GM23338 (cell line): ENCODE measurements around the gene ADGRD2. TPM values are rescaled to one million over a fixed set of nuclear protein-coding genes. Genes with fewer than 3 reads are reported as not detected.

Experiments used
- ATAC-seq: fragments of 200-7000 bp; cut with Tn5 transposase; 3 replicates; pipeline ENCODE4 v1.9.1; 2020
- DNase-seq: peaks from one replicate; pipeline ENCODE4 v3.0.0-alpha.2; 2015; ENCODE audit warnings: low spot score
- H2AFZ ChIP-seq: fragments of 200-600 bp; sonication (generic); 2 replicates; pipeline ENCODE4 v1.8.0; 2016; ENCODE audit warnings: antibody characterized with exemption, mild to moderate bottlenecking, moderate library complexity
- H3F3A ChIP-seq: fragments of 200-600 bp; sonication (generic); replicated peaks from 2 replicates; pipeline ENCODE4 v1.8.0; 2017; ENCODE audit warnings: antibody characterized with exemption, mixed run types, low read depth
- H3K27ac ChIP-seq: fragments of 200-600 bp; sonication (generic); 2 replicates; pipeline ENCODE4 v1.6.1; 2016; ENCODE audit warnings: low read depth
- H3K27me3 ChIP-seq: fragments of 200-600 bp; sonication (generic); 2 replicates; pipeline ENCODE4 v1.8.0; 2016; ENCODE audit warnings: mild to moderate bottlenecking, mixed run types, moderate library complexity; ENCODE audit not compliant: insufficient read depth
- H3K36me3 ChIP-seq: fragments of 200-600 bp; sonication (generic); 2 replicates; pipeline ENCODE4 v1.8.0; 2016; ENCODE audit warnings: mild to moderate bottlenecking; ENCODE audit not compliant: insufficient read depth
- H3K4me1 ChIP-seq: fragments of 200-600 bp; sonication (generic); 2 replicates; pipeline ENCODE4 v1.8.0; 2016; ENCODE audit warnings: mild to moderate bottlenecking, moderate library complexity; ENCODE audit not compliant: insufficient read depth
- H3K4me2 ChIP-seq: fragments of 200-600 bp; sonication (generic); 2 replicates; pipeline ENCODE4 v1.7.1; 2017; ENCODE audit warnings: mixed run types
- H3K4me3 ChIP-seq: fragments of 200-600 bp; sonication (generic); 2 replicates; pipeline ENCODE4 v1.6.1; 2016; ENCODE audit warnings: mixed run types
- H3K79me2 ChIP-seq: fragments of 200-600 bp; sonication (generic); replicated peaks from 2 replicates; pipeline ENCODE4 v1.8.0; 2017; ENCODE audit warnings: mild to moderate bottlenecking; ENCODE audit not compliant: insufficient read depth
- H3K9me2 ChIP-seq: fragments of 200-600 bp; sonication (generic); 2 replicates; pipeline ENCODE4 v1.8.0; 2017; ENCODE audit not compliant: insufficient read depth
- H4K20me1 ChIP-seq: fragments of 200-600 bp; sonication (generic); replicated peaks from 2 replicates; pipeline ENCODE4 v1.8.0; 2017; ENCODE audit warnings: mild to moderate bottlenecking; ENCODE audit not compliant: insufficient read depth
- H3K27ac Mint-ChIP-seq: 2 replicates; pipeline ENCODE4 v1.8.0; 2020; ENCODE audit warnings: inconsistent platforms, mild to moderate bottlenecking, moderate library complexity, mixed read lengths
- H3K27me3 Mint-ChIP-seq: 3 replicates; pipeline ENCODE4 v1.8.0; 2022; ENCODE audit warnings: low read depth, mild to moderate bottlenecking, moderate library complexity, mixed read lengths, inconsistent platforms; ENCODE audit not compliant: insufficient read depth, poor library complexity
- H3K36me3 Mint-ChIP-seq: 3 replicates; pipeline ENCODE4 v1.8.0; 2021; ENCODE audit warnings: low read depth, mild to moderate bottlenecking, inconsistent platforms, moderate library complexity, mixed read lengths
- H3K4me1 Mint-ChIP-seq: 3 replicates; pipeline ENCODE4 v1.8.0; 2020; ENCODE audit warnings: mild to moderate bottlenecking, inconsistent platforms, mixed read lengths
- H3K4me3 Mint-ChIP-seq: 3 replicates; pipeline ENCODE4 v1.8.0; 2021; ENCODE audit warnings: moderate library complexity, mild to moderate bottlenecking, inconsistent platforms, mixed read lengths
- H3K9me3 Mint-ChIP-seq: 3 replicates; pipeline ENCODE4 v1.8.0; 2020; ENCODE audit warnings: moderate library complexity, mild to moderate bottlenecking, inconsistent platforms, mixed read lengths
- CREB1 ChIP-seq: fragments of 250-450 bp; sonication (Bioruptor Pico); IDR thresholded peaks from 2 replicates; pipeline ENCODE4 v1.5.0; 2020; ENCODE audit warnings: low read depth, mild to moderate bottlenecking, moderate library complexity
- EZH2 ChIP-seq: fragments of 200-600 bp; sonication (generic); IDR thresholded peaks from one replicate; pipeline ENCODE4 v1.8.0; 2017; ENCODE audit warnings: antibody characterized with exemption, mild to moderate bottlenecking, low read depth; ENCODE audit not compliant: unreplicated experiment
- EZH2phosphoT487 ChIP-seq: fragments of 200-600 bp; sonication (generic); IDR thresholded peaks from one replicate; pipeline ENCODE4 v1.8.1; 2018; ENCODE audit warnings: antibody characterized with exemption; ENCODE audit not compliant: unreplicated experiment
- JUNB ChIP-seq: IDR thresholded peaks from one replicate; pipeline ENCODE4 v1.6.1; 2016; ENCODE audit warnings: antibody characterized with exemption; ENCODE audit not compliant: unreplicated experiment
- NANOG ChIP-seq: IDR thresholded peaks from 2 replicates; pipeline ENCODE4 v1.6.1; 2016; ENCODE audit warnings: antibody characterized with exemption, borderline replicate concordance
- POLR2AphosphoS5 ChIP-seq: IDR thresholded peaks from 2 replicates; pipeline ENCODE4 v1.6.1; 2016; ENCODE audit warnings: antibody characterized with exemption, low read depth
- ZNF114 ChIP-seq: fragments of 250-450 bp; sonication (Bioruptor Pico); IDR thresholded peaks from 2 replicates; pipeline ENCODE4 v1.5.0; 2020; ENCODE audit warnings: mild to moderate bottlenecking, moderate library complexity
- polyA plus RNA-seq: library from polyadenylated mRNA; unstranded; fragments of >200 nt; fragmentation: Nextera tagmentation; extraction: Ambion mirVana; gene quantifications from 2 replicates; pipeline ENCODE4 v1.2.1, GENCODE V29; 2016
- total RNA-seq: library from RNA; depleted of rRNA; stranded (reverse); fragments of >200 nt; shearing (Covaris generic); gene quantifications from 2 replicates; pipeline ENCODE4 v1.2.3, GENCODE V29; 2014
- TF ChIP-seq, protein P1 (sequence below): IDR thresholded peaks from 2 replicates; pipeline ENCODE4 v1.6.1; 2016; ENCODE audit warnings: antibody characterized with exemption
- TF ChIP-seq, protein P2 (sequence below), 2 experiments: fragments of 200-600 bp in 1 of 2; sonication (generic) in 1 of 2; conservative IDR thresholded peaks; 2 replicates each; pipeline versions ENCODE4 v1.5.1 to v1.6.1; 2016 to 2017; ENCODE audit warnings: antibody characterized with exemption in 2 of 2, low read depth in 2 of 2, mild to moderate bottlenecking in 2 of 2, moderate library complexity in 1 of 2
- TF ChIP-seq, protein P3 (sequence below): fragments of 250-450 bp; sonication (Bioruptor Pico); IDR thresholded peaks from 2 replicates; pipeline ENCODE4 v1.5.0; 2020; ENCODE audit warnings: mild to moderate bottlenecking, moderate library complexity

ADGRD2 gene
- total and polyA plus RNA-seq, 2 experiments from 2014 or later = 0.45 to 0.78 TPM

DNA sequence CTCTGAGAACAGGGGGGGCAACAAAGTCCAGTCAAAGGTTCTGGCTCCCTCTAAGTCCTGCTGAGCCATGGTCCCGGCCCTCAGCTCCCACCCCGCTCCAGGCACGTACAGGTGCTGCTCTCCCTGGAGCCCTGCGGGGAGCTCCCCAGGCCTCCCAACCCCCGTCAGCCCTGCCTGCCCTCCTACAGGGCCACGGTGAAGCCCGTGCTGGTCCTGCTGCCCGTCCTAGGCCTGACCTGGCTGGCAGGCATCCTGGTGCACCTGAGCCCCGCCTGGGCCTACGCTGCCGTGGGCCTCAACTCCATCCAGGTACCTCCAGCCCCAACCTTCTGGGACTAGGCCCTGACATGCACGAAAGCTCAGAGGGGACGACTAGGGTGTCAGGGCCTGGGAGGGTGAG lies 20.1 kb downstream of the ADGRD2 start (continued):
- TF ChIP-seq CREB1 (CRISPR knock-in tag) (no peak), EZH2phosphoT487 (no peak), JUNB (no peak), EZH2 (no peak), ZNF114 (no peak), NANOG (no peak)
- TF ChIP-seq, protein P1, sequence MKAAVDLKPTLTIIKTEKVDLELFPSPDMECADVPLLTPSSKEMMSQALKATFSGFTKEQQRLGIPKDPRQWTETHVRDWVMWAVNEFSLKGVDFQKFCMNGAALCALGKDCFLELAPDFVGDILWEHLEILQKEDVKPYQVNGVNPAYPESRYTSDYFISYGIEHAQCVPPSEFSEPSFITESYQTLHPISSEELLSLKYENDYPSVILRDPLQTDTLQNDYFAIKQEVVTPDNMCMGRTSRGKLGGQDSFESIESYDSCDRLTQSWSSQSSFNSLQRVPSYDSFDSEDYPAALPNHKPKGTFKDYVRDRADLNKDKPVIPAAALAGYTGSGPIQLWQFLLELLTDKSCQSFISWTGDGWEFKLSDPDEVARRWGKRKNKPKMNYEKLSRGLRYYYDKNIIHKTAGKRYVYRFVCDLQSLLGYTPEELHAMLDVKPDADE = no peak
- TF ChIP-seq, protein P2, sequence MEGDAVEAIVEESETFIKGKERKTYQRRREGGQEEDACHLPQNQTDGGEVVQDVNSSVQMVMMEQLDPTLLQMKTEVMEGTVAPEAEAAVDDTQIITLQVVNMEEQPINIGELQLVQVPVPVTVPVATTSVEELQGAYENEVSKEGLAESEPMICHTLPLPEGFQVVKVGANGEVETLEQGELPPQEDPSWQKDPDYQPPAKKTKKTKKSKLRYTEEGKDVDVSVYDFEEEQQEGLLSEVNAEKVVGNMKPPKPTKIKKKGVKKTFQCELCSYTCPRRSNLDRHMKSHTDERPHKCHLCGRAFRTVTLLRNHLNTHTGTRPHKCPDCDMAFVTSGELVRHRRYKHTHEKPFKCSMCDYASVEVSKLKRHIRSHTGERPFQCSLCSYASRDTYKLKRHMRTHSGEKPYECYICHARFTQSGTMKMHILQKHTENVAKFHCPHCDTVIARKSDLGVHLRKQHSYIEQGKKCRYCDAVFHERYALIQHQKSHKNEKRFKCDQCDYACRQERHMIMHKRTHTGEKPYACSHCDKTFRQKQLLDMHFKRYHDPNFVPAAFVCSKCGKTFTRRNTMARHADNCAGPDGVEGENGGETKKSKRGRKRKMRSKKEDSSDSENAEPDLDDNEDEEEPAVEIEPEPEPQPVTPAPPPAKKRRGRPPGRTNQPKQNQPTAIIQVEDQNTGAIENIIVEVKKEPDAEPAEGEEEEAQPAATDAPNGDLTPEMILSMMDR (conservative IDR thresholded peaks at IDR 0.05; ENCODE audit: low read depth in 2 of 2) = no peak

DNA sequence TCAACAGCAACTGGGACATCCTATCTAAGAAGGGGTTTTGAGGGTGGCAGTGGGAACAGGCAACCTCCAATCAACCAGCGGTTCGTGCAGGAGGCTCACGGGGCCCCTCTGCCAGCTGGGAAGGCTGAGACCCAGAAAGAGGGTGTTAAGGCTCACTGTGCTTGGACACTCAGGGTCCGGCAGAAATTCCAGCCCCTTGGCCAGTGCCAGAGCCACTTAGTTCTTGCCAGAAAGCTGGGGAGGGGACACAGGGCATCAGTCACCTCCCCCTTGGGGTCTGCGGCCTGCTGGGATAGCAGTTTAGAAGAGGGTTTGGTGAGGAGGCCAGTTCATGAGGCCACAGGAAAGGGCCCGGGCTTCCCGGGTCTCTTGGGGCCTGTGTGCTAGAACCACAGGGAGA lies 20.5 kb downstream of the ADGRD2 start:
- H2AFZ ChIP-seq = no peak overlapping the region
- ATAC-seq (no peak), DNase-seq (no peak)
- Mint-ChIP-seq H3K9me3 (no peaks in the 10 kb centered on the region), H3K4me3 (no peak overlapping the region), H3K4me1 (no peaks in the 10 kb centered on the region; the same call in 1 of the 3 replicates), H3K27me3 (peaks cover 10% of the 10 kb centered on the region), H3K36me3 (no peaks in the 10 kb centered on the region), H3K27ac (no peak overlapping the region)
- H3K79me2 ChIP-seq = no peaks in the 10 kb centered on the region
- no peaks in the 10 kb centered on the region for H4K20me1 ChIP-seq
- H3K9me2 ChIP-seq = no peaks in the 10 kb centered on the region
- no peaks in the 10 kb centered on the region for H3K4me1 ChIP-seq
- H3K4me3 ChIP-seq = no peak overlapping the region
- H3K36me3 ChIP-seq = no peaks in the 10 kb centered on the region
- H3K27ac ChIP-seq = no peak overlapping the region
- no peak for TF ChIP-seq POLR2AphosphoS5
- no peak overlapping the region for H3K4me2 ChIP-seq
- H3F3A ChIP-seq = no peaks in the 10 kb centered on the region
- H3K27me3 ChIP-seq = peaks cover under 1% of the 10 kb centered on the region; the same call in 1 of the 2 replicates

DNA sequence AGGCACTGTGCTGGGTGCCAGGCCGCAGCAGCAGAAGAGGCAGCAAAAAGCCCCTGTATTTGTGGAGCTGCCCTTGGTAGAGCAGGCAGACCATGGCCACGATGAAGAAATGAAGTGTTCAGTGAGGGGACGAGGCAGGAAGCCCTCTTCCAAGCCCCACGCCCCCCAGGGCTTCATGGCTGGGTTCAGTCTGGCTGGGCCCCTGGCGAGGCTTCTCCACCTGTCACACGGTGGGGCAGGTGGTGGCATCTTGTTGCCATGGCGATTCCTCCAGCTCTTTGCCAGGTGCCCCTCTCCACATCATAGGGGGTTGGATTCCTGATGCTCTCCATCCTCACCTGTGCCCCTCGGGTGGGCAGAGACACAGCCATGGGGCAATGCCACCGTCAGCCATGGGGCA lies 21.5 kb downstream of the ADGRD2 start:
- Mint-ChIP-seq H3K27ac (no peak overlapping the region), H3K27me3 (peaks cover 10% of the 10 kb centered on the region), H3K36me3 (no peaks in the 10 kb centered on the region), H3K4me3 (no peak overlapping the region), H3K4me1 (no peaks in the 10 kb centered on the region; the same call in 1 of the 3 replicates), H3K9me3 (no peaks in the 10 kb centered on the region)
- Histone ChIP-seq H3K79me2 (no peaks in the 10 kb centered on the region), H2AFZ (no peak overlapping the region), H3K4me3 (no peak overlapping the region), H3K9me2 (no peaks in the 10 kb centered on the region), H3K4me2 (no peak overlapping the region), H3K4me1 (no peaks in the 10 kb centered on the region; the same call in 1 of the 2 replicates), H3F3A (no peaks in the 10 kb centered on the region), H3K36me3 (no peaks in the 10 kb centered on the region), H3K27ac (no peak overlapping the region), H4K20me1 (no peaks in the 10 kb centered on the region), H3K27me3 (peaks cover 10% of the 10 kb centered on the region; the same call in 1 of the 2 replicates)
- ATAC-seq (no peak), DNase-seq (no peak)
- TF ChIP-seq, protein P3, sequence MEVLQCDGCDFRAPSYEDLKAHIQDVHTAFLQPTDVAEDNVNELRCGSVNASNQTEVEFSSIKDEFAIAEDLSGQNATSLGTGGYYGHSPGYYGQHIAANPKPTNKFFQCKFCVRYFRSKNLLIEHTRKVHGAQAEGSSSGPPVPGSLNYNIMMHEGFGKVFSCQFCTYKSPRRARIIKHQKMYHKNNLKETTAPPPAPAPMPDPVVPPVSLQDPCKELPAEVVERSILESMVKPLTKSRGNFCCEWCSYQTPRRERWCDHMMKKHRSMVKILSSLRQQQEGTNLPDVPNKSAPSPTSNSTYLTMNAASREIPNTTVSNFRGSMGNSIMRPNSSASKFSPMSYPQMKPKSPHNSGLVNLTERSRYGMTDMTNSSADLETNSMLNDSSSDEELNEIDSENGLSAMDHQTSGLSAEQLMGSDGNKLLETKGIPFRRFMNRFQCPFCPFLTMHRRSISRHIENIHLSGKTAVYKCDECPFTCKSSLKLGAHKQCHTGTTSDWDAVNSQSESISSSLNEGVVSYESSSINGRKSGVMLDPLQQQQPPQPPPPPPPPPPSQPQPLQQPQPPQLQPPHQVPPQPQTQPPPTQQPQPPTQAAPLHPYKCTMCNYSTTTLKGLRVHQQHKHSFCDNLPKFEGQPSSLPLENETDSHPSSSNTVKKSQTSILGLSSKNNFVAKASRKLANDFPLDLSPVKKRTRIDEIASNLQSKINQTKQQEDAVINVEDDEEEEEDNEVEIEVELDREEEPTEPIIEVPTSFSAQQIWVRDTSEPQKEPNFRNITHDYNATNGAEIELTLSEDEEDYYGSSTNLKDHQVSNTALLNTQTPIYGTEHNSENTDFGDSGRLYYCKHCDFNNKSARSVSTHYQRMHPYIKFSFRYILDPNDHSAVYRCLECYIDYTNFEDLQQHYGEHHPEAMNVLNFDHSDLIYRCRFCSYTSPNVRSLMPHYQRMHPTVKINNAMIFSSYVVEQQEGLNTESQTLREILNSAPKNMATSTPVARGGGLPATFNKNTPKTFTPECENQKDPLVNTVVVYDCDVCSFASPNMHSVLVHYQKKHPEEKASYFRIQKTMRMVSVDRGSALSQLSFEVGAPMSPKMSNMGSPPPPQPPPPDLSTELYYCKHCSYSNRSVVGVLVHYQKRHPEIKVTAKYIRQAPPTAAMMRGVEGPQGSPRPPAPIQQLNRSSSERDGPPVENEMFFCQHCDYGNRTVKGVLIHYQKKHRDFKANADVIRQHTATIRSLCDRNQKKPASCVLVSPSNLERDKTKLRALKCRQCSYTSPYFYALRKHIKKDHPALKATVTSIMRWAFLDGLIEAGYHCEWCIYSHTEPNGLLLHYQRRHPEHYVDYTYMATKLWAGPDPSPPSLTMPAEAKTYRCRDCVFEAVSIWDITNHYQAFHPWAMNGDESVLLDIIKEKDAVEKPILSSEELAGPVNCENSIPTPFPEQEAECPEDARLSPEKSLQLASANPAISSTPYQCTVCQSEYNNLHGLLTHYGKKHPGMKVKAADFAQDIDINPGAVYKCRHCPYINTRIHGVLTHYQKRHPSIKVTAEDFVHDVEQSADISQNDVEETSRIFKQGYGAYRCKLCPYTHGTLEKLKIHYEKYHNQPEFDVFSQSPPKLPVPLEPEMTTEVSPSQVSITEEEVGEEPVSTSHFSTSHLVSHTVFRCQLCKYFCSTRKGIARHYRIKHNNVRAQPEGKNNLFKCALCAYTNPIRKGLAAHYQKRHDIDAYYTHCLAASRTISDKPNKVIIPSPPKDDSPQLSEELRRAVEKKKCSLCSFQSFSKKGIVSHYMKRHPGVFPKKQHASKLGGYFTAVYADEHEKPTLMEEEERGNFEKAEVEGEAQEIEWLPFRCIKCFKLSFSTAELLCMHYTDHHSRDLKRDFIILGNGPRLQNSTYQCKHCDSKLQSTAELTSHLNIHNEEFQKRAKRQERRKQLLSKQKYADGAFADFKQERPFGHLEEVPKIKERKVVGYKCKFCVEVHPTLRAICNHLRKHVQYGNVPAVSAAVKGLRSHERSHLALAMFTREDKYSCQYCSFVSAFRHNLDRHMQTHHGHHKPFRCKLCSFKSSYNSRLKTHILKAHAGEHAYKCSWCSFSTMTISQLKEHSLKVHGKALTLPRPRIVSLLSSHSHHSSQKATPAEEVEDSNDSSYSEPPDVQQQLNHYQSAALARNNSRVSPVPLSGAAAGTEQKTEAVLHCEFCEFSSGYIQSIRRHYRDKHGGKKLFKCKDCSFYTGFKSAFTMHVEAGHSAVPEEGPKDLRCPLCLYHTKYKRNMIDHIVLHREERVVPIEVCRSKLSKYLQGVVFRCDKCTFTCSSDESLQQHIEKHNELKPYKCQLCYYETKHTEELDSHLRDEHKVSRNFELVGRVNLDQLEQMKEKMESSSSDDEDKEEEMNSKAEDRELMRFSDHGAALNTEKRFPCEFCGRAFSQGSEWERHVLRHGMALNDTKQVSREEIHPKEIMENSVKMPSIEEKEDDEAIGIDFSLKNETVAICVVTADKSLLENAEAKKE (CRISPR knock-in tag) = no peak
- TF ChIP-seq EZH2 = no peak
- no peak for TF ChIP-seq CREB1 (CRISPR knock-in tag)
- TF ChIP-seq POLR2AphosphoS5 = no peak
- no peak for TF ChIP-seq JUNB
